ENCODE data around the gene SH3RF3. TPM values are rescaled to one million over a fixed set of nuclear protein-coding genes. Genes with fewer than 3 reads are reported as not detected.
"Not testable (repeated sequence)": the region's sequence is repeated elsewhere in the genome, so short reads cannot be mapped to it uniquely, and the experiment has no call there.

SH3RF3 gene
- polyA plus RNA-seq, 1 donor: 5.0 TPM

DNA sequence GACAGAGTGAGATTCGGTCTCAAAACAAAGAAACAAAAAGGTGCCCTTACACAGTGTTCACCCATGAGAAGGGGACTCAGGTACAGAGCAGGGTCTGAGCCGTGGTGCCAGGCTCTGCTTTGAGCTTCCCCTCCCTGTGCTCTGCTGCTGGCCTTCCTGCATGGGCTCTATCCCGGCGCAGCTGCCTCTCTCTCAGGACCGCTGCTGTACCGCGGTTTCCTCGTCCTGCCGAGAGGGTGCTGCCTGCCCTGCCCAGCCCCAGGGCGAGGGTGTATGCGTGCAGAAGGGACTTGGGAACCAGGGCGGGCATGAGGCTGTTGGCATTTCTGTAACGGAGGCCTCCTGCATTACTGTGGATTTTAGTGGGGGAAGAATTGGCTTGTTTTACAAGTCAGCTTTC is 30.1 kb downstream of the SH3RF3 start:
- no peak for DNase-seq

DNA sequence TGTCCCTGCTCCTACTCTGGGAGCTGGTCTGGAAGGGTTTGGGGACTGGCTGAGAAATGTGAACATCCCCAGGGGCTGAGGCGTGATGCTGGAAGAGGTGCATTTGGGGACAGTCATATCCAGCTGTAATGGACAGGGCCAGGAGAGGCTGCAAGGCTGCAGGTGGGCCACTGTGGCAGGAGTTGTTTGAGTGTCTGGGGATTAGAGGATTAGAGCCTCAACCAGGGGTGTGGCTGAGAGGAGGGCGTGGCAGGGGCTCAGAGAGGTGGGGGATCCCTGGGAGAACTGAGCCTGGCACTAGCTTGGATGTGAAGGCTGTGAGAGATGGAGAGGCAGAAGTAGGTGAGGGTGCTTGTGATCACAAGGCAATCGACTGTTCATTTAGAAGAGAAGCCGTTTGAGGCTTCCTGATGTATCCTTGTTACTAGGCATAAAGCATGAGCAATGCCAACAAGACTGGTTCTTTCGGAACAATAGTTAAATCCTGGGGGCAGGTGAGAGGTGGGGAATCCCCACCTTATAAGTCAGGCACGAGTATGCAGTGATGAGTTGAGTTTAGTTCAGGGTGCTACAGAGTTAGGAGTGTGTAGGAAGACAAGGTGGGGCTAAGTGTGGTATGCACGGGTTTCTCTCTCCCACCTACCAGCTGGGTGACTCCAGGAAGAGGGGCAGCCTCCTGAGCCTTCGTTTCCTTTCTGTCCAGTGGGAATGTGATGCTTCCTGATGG is 31.9 kb downstream of the SH3RF3 start:
- no peak for DNase-seq

DNA sequence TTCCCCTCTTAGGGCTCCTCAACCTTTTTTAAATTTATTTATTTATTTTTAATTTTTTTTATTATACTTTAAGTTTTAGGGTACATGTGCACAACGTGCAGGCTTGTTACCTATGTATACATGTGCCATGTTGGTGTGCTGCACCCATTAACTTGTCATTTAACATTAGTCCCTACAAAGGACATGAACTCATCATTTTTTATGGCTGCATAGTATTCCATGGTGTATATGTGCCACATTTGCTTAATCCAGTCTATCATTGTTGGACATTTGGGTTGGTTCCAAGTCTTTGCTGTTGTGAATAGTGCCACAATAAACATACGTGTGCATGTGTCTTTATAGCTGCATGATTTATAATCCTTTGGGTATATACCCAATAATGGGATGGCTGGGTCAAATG is 33.4 kb downstream of the SH3RF3 start:
- not testable (repeated sequence) for DNase-seq

DNA sequence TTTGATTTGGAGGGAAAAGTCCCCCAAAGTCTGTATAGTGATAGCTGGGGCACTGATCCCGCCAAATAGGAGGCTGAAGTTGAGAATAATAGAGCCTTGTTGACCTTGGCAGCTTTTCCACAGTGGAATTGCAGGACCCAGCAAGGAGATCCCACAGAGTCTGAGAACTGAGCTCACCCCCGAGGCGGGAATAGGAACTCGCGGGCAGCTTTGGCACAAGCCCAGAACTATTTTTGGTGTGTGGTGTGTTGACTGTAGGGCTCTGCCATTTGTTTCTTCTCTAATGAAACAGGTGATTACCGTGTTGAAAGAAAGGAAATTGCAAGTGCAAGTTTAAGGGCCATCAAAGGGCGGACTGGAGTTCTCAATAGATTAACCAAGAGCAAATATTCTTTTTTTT is 34.0 kb downstream of the SH3RF3 start:
- DNase-seq: no peak

DNA sequence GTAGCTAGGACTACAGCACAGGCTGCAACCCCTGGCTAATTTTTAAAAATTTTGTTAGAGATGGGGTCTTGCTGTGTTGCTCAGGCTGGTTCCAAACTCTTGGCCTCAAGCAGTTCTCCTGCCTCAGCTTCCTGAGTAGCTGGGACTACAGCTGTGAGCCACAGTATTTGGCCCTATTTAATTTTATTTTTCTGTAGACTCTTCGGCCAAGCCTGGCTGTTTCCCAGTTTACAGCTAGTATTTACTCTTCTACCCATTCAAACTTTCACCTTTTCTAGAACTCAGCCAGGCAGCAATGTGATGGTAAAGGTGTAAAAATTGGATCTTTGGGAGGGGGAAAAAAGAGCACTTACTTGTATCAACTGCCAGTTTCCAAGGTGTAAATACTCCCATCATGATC is 35.3 kb downstream of the SH3RF3 start:
- DNase-seq: no peak

DNA sequence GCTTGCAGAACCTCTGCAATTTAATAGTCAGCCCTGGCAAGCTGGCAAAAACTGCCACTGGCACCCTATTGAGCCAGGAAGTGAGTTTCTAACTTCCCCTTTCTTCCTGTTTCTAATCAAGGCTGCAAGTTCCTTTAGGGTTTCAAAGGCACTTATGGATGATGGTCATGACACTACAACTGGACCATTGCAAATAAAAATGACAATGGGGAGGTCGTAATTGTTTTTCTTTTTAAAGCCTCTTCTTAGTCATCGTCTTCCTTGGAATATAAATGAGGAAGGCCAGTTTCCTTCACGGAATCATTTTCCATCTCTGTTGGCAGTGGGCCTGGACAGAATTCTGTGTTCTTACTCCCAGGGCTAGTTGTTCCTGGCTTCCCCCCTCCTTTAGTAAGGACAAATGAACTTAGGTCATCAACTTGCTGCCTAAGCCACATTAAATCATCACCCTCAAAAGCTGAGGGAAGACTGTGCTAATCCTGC is 35.8 kb downstream of the SH3RF3 start:
- DNase-seq: peak; percentile 74

DNA sequence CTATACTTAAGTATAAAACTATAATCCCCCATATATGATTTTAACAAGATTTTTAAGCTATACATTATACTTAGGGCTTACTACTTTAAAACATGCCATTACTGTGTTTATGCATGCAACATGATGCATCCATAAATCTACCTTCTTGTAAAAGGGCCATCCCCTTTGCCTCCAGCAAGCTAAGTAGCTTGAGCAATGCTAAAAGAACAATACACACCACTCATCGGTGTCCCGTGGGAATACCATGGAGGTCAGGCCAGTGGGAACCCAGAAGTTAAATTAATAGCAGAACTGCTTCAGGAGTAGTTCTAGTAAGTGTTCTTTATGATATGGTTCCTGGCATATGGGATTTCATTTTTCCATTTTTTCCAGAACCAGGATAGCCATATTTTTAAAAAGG is 37.8 kb downstream of the SH3RF3 start:
- DNase-seq: no peak

DNA sequence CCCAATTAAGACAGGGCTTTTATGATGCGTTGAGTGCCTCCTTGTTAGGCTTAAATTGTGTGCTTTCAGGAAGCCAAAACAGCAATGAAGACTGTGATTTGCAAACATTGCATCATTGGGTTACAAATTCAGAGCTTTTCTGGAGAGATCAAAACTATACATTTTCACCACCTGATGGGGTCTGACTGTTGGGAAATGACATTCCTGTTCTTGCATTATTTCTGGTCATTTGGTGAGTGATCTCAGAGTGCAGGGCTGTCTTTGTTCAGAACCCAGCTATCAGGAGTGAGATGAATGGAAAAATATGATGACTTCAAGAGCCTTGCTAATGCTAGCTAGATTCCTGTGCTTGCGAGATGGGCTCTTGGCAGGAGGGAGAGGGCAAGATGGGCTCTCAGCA is 39.1 kb downstream of the SH3RF3 start:
- no peak for DNase-seq

DNA sequence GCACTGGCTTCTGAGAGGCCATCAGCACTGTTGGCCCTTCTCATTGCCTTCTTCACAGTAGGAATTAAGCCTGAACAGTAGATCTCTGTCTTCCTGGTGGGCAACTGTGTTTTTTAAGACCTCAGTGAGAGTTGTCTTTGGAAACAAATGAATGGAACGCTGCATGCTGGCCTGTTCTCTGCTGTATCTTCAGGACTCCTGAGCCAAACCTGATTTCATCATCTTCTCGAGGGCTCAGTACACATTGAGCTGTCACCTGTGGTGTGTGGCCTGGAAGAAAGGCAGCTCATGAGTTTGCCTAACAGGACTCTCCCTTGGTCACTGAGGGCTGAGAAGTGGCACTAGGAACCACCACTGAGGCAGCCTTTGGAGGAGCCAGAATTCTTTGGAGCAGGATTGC is 39.7 kb downstream of the SH3RF3 start:
- no peak for DNase-seq

DNA sequence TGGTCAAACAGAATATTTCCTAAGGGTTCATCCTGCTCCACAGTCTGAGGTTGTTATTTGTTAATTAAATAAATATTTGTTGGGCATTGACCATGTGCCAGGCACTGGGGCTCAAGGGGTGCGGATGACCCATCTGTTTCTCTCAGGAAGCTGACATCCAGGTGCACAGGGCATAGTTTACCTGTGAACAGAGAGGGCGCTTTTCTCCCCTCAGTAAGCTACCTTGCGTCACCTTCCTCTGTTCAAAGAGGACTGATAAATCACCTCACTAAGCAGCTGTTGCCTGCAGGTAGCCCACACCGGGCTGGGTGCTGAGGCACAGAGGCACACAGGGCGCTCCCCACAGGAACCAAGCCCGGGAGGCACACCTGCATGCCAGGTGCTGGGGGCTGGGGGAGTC is 41.6 kb downstream of the SH3RF3 start:
- DNase-seq: no peak

DNA sequence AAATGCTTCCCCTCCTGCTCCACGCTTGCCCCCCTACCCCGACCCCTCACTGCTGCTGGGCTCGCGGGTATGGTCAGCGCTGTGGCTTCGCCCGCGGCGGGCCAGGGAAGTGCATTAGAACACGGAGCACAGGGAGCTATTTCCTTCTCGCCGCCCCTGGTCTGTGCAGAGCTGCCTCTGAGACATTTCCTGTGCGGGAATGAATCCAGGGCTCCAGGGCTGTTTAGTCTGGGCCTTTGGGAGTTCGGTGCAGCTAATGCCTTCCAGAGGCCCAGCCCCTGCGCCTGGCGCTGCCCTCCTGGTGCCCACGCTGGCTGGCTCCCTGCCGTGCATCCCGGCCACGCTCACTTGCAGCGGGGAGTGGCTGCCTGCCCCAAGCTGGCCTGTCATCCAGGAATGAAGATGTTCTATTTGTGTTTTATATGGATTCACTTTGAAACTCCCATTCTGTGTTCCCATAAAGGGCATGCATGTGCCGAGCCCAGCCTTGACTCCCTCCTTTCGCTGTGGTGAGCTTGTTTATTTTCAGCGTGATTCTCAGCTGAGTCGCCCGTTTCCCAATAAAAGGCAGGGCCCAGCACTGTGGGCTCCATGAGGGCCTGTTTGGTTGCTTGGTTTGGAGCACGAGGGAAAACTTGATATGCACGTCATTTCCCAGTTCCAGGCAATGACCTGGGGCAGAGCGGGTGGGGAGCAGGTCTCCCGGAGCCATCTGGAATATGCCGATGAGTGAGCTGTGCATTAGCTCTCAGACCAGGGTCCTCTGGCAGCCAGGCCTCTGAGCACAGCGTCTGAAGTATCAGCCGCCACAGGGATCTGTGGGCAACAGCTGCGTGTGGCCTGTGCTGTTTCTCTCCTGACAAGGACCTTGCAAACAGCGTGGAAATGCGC is 42.7 kb downstream of the SH3RF3 start:
- DNase-seq: no peak

DNA sequence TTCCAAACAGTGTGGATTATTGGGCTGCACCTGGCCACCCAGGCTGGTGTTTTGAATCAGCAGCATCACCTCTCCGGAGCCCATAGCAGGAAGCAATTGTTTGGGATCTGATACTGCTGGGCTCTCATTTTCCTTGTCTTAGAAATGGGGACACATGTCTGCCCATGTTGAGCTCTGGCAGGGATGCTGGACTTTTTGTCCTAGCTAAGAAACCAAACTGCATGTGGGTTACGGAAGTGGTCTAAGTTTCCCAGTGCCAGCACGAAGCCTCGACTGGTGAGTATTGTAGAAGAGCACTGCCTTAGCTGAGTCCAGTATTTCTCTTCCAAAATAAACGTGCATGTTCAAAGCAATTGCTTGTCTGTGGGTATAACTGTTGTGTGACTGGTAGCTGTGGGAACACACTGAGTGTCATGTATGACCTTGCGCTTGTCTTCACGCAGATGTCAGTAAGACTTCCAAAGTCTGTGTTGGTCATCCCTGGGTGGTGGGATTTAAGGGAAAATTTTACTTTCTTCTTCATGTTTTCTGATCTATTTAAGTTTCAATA is 43.6 kb downstream of the SH3RF3 start:
- no peak for DNase-seq

DNA sequence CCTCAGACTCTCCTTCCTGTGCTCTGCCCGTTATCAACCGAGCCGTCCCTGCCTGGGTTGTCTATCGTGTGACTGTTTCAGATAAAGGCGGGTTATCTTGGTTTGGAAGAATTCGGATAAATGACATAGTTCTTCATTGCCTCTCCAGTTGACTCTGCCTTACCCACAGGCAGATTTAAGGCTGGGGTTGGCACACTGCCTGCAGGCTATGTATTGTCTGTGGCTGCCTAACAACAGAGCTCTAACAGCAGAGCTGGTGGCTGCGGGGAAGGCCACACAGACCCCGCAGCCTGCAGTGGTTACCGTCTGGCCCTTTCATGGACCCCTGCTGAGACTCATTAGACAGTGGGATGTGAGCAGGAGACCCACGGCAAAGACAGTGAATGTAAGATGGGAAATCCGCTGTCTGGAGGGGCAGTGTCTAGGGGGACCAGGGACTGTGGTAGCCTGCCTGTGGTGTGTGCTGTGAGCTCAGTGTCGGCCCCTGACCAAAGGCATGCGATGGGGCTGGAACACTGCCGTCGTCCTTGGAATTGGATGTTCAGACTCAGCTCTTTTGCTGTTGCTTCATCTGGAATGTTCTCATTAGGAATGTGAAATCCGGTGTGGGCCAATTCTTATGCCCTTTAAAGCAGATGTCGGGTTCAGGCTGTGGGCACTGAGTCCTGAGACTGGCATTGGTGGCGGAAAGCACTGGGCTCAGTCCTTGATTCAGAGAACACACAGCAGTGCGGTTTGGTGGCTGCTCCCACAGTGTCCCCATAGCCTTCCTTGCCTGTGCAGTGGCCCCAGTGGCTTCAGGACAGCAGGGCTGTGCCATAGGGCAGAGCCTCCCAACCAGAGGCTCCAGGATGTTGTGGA is 44.5 kb downstream of the SH3RF3 start:
- peak; percentile 59 for DNase-seq

DNA sequence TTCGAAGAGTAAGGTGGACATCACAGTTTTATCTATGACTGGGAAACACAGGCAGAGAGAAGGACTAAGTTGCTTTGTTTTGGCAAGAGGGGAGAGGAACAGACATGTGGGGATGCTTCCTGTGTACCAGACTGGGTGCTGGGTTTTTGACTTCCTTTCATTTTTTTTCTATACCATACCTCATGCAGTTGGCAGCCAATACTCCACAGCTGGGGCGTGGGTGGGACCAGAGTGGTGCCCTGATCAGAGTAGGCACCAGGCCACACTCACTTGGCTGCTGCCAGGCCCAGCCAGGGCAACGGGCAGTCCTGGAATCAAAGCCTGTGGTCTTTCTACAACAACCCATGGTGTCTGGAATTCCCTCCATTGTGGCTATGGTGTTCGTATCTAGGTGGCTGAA is 45.2 kb downstream of the SH3RF3 start:
- no peak for DNase-seq

DNA sequence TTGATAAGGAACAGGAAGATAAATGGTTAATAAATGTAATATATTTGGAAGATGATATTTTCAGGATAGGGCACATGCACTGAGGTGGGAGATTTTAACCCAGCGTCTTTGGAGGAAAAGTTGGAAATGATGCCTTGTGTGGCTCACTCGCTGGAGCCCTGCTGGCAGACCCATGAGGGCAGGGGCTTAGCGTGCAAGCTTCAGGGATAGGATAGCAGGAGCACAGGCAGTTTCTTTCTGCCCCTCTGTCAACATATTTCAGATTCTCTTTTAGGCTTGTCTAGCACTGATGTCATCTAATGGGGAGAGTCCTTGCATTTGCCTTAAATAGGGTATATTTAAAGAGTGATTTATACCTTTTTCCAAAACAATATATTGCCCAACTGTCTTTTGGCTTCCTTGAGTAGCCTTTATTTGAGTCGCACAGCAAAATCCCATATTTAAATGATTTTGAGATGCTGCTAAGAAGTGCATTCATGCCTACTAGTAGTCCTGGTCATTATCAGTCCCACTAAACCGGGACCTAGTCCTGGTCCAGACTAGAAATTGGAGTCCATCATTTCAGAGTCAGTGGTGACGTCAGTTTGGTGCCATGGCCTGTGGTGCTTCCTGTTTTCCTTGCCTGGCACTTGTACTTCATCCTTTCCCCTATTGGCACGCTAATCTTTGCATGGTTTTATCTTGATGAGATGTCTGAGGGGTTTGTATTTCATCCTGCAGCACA is 45.8 kb downstream of the SH3RF3 start:
- DNase-seq: no peak

DNA sequence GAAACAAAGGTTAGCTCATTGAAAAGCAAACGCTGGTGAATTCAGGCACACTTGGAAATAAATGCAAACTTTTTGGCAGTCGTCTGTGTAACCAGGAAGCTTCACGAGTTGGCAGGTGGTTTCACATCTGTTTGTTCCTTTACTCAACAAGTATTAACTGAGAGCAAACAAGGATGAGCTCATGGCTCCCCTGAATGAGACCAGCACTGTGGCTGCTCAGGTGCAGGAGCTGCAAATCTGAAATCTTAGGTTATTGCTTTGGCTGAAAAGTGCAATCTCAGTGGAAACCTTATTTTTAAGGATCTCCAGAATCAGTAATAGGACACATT is 46.3 kb downstream of the SH3RF3 start:
- DNase-seq: no peak

DNA sequence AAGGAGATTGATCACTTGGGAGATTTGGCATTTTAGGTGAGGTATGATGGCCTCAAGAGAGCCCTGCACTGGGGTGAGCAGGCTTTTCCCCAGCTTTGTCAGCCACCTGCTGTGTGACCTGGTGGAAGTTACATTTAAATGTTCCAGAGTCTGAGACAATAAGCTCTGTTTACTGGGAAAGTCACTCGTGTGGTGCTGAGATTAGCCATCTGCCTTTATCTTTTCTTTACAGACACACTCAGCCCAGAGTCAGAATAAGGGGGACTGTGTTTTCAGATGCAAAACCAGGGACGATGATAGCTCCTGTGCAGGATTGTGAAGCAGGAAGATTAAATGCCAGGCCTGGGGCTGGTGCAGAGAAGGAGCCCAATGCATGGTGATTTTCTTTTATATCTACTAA is 47.9 kb downstream of the SH3RF3 start:
- DNase-seq: no peak

DNA sequence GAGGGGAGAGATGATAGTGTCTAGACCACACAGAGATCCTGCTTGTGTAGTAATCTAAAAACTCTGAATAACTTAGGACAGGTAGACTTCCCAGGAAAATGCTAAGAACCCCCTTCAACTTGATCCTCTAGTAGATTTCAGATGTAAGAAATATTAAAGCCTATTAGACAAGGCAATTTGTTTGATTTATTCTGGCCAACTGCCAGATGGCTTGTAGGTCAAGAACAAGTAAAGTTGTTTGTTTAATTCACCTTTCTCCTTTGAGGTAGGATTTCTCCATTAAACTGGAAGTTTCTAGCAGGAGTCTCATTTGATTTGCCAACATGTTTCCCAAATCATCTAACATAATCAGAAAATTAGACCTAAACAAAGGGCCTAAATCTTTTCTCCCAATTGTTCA is 48.6 kb downstream of the SH3RF3 start:
- DNase-seq: no peak

DNA sequence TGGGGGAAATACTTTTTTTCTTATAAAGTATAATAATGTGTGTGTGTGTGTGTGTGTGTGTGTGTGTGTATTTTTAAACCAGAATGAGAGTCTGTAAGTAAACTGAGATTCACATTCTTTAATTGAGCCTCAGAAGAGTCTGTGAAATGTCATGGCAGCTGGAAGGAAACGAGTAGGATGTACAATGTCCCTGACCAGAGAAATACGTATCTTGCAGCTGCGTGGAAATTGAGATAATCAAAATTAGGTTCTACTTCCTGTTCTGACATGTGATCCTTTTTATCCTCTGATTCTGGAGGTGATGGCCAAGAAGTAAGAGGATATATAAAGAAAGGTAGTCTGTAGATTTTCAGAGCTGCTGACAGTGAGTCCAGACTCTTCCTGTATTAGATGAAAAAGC is 50.0 kb downstream of the SH3RF3 start:
- no peak for DNase-seq

DNA sequence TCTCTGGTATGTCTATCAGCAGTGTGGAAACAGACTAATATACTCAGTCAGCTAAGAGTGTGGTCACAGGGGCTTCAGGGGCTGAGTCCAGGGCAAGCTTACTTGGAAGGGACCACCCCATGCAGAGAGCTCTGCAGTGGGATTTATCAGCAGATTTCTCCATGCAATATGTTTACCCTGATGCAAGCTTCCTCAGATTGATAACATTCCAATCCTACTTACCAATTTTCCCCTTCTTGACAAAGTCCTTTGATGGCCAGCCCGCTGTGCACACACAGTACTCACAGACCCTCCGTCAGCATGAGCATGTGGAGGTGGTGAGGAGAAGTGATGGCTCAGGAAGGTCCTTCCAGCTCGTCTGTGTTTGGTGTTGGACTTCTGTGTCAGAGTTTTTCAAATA is 51.8 kb downstream of the SH3RF3 start:
- no peak for DNase-seq

DNA sequence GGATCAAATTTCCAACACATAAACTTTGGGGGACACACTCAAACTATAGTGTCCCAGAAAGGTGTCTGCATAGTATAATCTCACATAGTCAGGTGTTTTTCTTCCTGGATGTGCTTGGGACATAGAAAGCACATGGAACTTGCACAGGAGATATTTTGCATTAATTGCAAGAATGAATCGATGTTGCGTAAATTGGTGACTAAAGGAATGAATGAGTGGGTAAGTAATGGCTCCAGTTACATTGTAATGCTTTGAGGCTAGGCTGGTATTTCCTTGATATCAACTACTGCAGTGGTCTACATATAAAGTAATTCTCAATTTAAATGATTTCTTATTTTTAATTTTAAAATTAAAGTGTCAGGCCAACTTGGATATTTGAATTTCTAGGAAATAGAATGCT is 53.4 kb downstream of the SH3RF3 start:
- DNase-seq: no peak

DNA sequence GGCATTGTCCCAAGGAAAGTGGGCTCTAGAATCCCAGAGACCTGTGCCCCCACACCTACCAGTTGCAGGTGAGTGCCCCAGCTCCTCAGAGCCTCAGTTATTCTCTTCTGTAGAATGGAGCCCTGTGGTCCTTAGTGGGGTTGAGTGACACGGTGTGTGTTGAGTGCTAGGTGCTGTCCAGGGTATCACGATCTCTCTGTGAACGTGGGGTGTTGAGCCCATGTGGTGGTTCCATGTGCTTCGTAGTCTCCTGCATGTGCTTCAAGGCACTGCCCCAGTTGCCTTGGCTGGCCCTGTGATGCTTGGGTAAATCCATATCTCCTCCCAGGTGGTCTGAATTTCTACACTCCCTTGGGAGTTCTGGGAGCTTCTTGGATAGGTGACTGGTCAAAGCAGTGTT is 54.9 kb downstream of the SH3RF3 start:
- DNase-seq: no peak

Data from hindlimb muscle (tissue), 1 donor.